Keratinocyte (primary cell): Measurements from ENCODE around the gene EIF4ENIF1. TPM values are rescaled to one million over a fixed set of nuclear protein-coding genes. Genes with fewer than 3 reads are reported as not detected.

ENCODE experiments used
- DNase-seq: peaks from one replicate; pipeline ENCODE4 v3.0.0-alpha.2; 2011; ENCODE audit warnings: low read depth, missing footprints, low spot score
- FAIRE-seq: peaks from 2 replicates; lab custom pipeline; 2011; peaks lifted over from hg19 to GRCh38; lab: Jason Lieb, UNC
- H2AFZ ChIP-seq: 2 replicates; pipeline ENCODE4 v1.6.0; 2012; ENCODE audit warnings: low read length, control low read depth, inconsistent platforms; ENCODE audit not compliant: control insufficient read depth
- H3K27ac ChIP-seq: 2 replicates; pipeline ENCODE4 v1.5.1; 2011; ENCODE audit warnings: low read length; ENCODE audit not compliant: control insufficient read depth, insufficient read depth
- H3K27me3 ChIP-seq: 3 replicates; pipeline ENCODE4 v1.6.0; 2011; ENCODE audit warnings: low read length; ENCODE audit not compliant: control insufficient read depth, insufficient read depth; ENCODE audit errors: extremely low read depth
- H3K36me3 ChIP-seq, 2 experiments: 2 replicates in 1 of 2; 3 replicates in 1 of 2; pipeline ENCODE4 v1.5.1; 2011; ENCODE audit warnings: low read length in 2 of 2, mild to moderate bottlenecking in 1 of 2; ENCODE audit not compliant: control insufficient read depth in 2 of 2, insufficient read depth in 2 of 2; ENCODE audit errors: extremely low read depth in 1 of 2
- H3K4me1 ChIP-seq: 3 replicates; pipeline ENCODE4 v1.5.1; 2011; ENCODE audit warnings: low read length; ENCODE audit not compliant: control insufficient read depth, insufficient read depth; ENCODE audit errors: extremely low read depth
- H3K4me2 ChIP-seq: 3 replicates; pipeline ENCODE4 v1.6.0; 2011; ENCODE audit warnings: low read depth, low read length; ENCODE audit not compliant: control insufficient read depth, insufficient read depth; ENCODE audit errors: extremely low read depth
- H3K4me3 ChIP-seq, 3 experiments: fragments of 200-600 bp in 1 of 3; sonication (generic) in 1 of 3; 2 replicates in 2 of 3; 3 replicates in 1 of 3; pipeline ENCODE4 v1.5.1; 2011 to 2016; ENCODE audit warnings: low read length in 3 of 3, mild to moderate bottlenecking in 3 of 3, control low read depth in 2 of 3, inconsistent platforms in 1 of 3, low read depth in 1 of 3, mixed read lengths in 1 of 3, mixed run types in 1 of 3, moderate library complexity in 1 of 3; ENCODE audit not compliant: control insufficient read depth in 2 of 3, insufficient read depth in 2 of 3; ENCODE audit errors: extremely low read depth in 1 of 3
- H3K79me2 ChIP-seq: 2 replicates; pipeline ENCODE4 v1.6.0; 2012; ENCODE audit warnings: low read length; ENCODE audit not compliant: control insufficient read depth, insufficient read depth
- H3K9ac ChIP-seq: 3 replicates; pipeline ENCODE4 v1.6.0; 2011; ENCODE audit warnings: low read length; ENCODE audit not compliant: control insufficient read depth, insufficient read depth; ENCODE audit errors: extremely low read depth
- H3K9me1 ChIP-seq: 3 replicates; pipeline ENCODE4 v1.6.0; 2011; ENCODE audit warnings: low read length; ENCODE audit not compliant: control insufficient read depth, insufficient read depth; ENCODE audit errors: extremely low read depth
- H3K9me3 ChIP-seq: 2 replicates; pipeline ENCODE4 v1.5.1; 2012; ENCODE audit warnings: low read depth, low read length; ENCODE audit not compliant: control insufficient read depth
- H4K20me1 ChIP-seq: 3 replicates; pipeline ENCODE4 v1.6.0; 2011; ENCODE audit warnings: low read length; ENCODE audit not compliant: control insufficient read depth, insufficient read depth; ENCODE audit errors: extremely low read depth
- CTCF ChIP-seq, 3 experiments: IDR thresholded peaks in 1 of 3; conservative IDR thresholded peaks in 1 of 3; optimal IDR thresholded peaks in 1 of 3; 2 replicates in 2 of 3; 3 replicates in 1 of 3; pipeline versions ENCODE3 to v1.5.1; 2011; ENCODE audit warnings: low read length in 3 of 3, mild to moderate bottlenecking in 3 of 3, moderate library complexity in 2 of 3, control low read depth in 1 of 3, inconsistent platforms in 1 of 3; ENCODE audit not compliant: insufficient read depth in 2 of 3; ENCODE audit errors: extremely low read depth in 1 of 3
- EZH2 ChIP-seq: IDR thresholded peaks from one replicate; pipeline ENCODE4 v1.6.1; 2012; ENCODE audit warnings: inconsistent platforms, mild to moderate bottlenecking, low read length, moderate library complexity
- dilution Hi-C: fragments of 300-500 bp; cut with MboI; formaldehyde crosslinking; loops from one replicate; pipeline ENCODE4 v1.7.0; 2020; ENCODE audit warnings: low sequenced_read_pairs; ENCODE audit not compliant: extremely low pct_ligation_motif_present
- polyA plus RNA-seq, 5 experiments: library from polyadenylated mRNA; depleted of rRNA in 3 of 5; stranded (reverse) in 3 of 5; stranded (forward) in 1 of 5; unstranded in 1 of 5; fragments of >200 nt; gene quantifications; 1 replicate in 1 of 5; 2 replicates in 3 of 5; 3 replicates in 1 of 5; pipeline versions ENCODE4 v1.2.1 to v1.2.3, GENCODE V29; 2011 to 2012; ENCODE audit warnings: missing spikeins in 2 of 5, low read depth in 1 of 5, low replicate concordance in 1 of 5

The EIF4ENIF1 gene
- polyA plus RNA-seq, 1 donor (not counting 4 experiments of a cell fraction or from before 2014, with no cell fraction given), result 14.4 TPM

- Histone ChIP-seq H2AFZ (no peak overlapping the region), H3K9me3 (no peaks in the 10 kb centered on the region), H3K79me2 (no peaks in the 10 kb centered on the region), H3K36me3 (peaks cover 35 to 37% of the 10 kb centered on the region in 2 experiments), H3K9ac (no peak overlapping the region), H3K4me1 (peaks cover 13% of the 10 kb centered on the region), H3K4me2 (no peak overlapping the region), H3K4me3 (no peak overlapping the region), H3K9me1 (no peaks in the 10 kb centered on the region), H3K27me3 (no peaks in the 10 kb centered on the region), H4K20me1 (no peaks in the 10 kb centered on the region), H3K27ac (no peak overlapping the region)
- dilution Hi-C loops, result no loop called here
- TF ChIP-seq CTCF (optimal IDR thresholded peaks at IDR 0.05 in 1 of 3, IDR thresholded peaks at IDR 0.05 in 1 of 3, conservative IDR thresholded peaks at IDR 0.05 in 1 of 3; ENCODE audit: extremely low read depth in 1 of 3, insufficient read depth in 2 of 3, low read length in 3 of 3) (no peak), EZH2 (no peak)
- DNase-seq (no peak), FAIRE-seq (no peak)
Observed at GRCh38 chr22:31436132-31436531, 53.5 kb downstream of the EIF4ENIF1 start.

- Histone ChIP-seq H3K9me3 (no peaks in the 10 kb centered on the region), H3K27ac (no peak overlapping the region), H3K9ac (no peak overlapping the region), H3K4me2 (no peak overlapping the region), H3K79me2 (no peaks in the 10 kb centered on the region), H3K36me3 (peaks cover 26 to 29% of the 10 kb centered on the region in 2 experiments), H3K4me1 (peaks cover 13% of the 10 kb centered on the region), H3K9me1 (no peaks in the 10 kb centered on the region), H3K27me3 (no peaks in the 10 kb centered on the region), H4K20me1 (no peaks in the 10 kb centered on the region), H2AFZ (no peak overlapping the region), H3K4me3 (no peak overlapping the region)
- dilution Hi-C loops, result no loop called here
- TF ChIP-seq CTCF (optimal IDR thresholded peaks at IDR 0.05 in 1 of 3, IDR thresholded peaks at IDR 0.05 in 1 of 3, conservative IDR thresholded peaks at IDR 0.05 in 1 of 3; ENCODE audit: extremely low read depth in 1 of 3, insufficient read depth in 2 of 3, low read length in 3 of 3), result no peak
- no peak for TF ChIP-seq EZH2
- no peak for FAIRE-seq
- no peak for DNase-seq
Observed at GRCh38 chr22:31431950-31432349, 57.7 kb downstream of the EIF4ENIF1 start.
